ENCODE results near the gene ZNF407.
A peak's percentile ranks its signal among the peaks of the same experiment; 100 is the strongest.
"Not testable (repeated sequence)": the region's sequence is repeated elsewhere in the genome, so short reads cannot be mapped to it uniquely, and the experiment has no call there.

Gene ZNF407, protein sequence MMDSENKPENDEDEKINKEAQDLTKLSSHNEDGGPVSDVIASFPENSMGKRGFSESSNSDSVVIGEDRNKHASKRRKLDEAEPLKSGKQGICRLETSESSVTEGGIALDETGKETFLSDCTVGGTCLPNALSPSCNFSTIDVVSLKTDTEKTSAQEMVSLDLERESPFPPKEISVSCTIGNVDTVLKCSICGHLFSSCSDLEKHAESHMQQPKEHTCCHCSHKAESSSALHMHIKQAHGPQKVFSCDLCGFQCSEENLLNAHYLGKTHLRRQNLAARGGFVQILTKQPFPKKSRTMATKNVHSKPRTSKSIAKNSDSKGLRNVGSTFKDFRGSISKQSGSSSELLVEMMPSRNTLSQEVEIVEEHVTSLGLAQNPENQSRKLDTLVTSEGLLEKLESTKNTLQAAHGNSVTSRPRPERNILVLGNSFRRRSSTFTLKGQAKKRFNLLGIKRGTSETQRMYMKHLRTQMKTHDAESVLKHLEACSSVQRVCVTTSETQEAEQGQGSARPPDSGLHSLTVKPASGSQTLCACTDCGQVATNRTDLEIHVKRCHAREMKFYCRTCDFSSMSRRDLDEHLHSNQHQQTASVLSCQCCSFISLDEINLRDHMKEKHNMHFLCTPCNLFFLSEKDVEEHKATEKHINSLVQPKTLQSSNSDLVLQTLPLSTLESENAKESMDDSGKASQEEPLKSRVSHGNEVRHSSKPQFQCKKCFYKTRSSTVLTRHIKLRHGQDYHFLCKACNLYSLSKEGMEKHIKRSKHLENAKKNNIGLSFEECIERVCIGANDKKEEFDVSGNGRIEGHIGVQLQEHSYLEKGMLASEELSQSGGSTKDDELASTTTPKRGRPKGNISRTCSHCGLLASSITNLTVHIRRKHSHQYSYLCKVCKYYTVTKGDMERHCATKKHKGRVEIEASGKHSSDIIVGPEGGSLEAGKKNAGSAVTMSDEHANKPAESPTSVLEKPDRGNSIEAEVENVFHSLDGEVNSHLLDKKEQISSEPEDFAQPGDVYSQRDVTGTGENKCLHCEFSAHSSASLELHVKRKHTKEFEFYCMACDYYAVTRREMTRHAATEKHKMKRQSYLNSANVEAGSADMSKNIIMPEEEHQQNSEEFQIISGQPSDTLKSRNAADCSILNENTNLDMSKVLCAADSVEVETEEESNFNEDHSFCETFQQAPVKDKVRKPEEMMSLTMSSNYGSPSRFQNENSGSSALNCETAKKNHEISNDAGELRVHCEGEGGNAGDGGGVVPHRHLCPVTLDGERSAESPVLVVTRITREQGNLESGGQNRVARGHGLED (N-terminal part only)

DNA sequence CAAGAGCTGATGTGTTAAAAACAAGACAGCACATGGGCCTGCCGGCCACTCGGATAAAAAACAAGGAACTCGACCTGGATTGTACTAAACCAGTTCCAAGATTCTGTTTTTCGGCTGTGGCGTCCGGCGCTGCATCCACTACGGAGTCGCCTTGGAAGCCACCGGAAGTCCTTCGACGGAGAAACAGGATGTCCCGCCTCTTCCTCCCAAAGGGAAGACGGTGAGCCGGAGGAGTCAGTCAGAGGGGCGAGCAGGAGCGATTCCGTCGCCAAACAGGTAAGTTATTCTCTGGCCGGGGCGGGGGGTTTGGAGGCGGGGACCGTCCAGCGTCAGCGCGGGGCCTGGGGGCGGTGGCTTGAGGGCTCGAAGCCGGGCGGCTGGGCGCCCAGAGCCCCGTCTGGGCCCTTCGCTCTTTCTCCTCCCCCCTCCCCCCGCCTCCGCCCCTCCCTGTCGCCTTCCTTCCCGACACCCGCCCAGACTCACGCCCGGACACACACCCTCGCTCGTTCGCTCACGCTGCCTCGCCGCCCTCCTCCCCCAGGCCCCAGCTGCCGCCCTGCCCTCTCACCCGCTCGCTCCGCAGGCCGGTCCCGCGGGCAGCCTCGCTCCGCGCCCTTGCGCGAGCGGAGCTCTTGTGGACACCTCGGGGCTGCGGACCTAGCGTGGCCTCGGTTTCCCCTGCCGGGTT is at the start of gene ZNF407:
Gene ZNF407, plus strand, starts transcription at position 209 of the 688 bp plus-strand sequence. CDS start 33,150 bp downstream, outside the sequence.
- peak; percentile 93 for DNase-seq (ENCODE audit: low spot score)

DNA sequence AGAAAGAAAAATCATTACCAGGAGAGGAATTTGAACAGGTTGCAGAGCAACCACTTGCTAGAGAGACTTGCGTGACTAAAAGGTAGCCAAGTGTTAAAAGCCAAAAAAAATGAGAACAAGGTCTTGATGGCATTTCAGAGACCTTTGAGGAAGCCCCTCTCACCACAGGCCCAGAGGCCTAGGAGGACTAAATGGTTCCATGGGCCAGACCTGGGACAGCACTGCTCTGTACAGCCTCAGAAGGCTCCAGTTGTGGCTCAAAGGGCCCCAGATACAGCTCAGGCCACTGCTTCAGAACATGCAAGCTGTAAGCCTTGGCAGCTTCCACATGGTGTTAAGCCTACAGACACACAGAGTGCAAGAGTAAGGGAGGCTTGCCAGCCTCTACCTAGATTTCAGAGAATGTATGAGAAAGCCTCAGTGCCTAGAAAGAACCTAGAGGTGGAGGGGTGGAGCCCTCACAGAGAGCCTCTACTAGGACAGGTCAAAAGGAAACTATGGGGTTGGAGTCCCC is 48.0 kb upstream of the ZNF407 start:
- DNase-seq (ENCODE audit: low spot score), result no peak

DNA sequence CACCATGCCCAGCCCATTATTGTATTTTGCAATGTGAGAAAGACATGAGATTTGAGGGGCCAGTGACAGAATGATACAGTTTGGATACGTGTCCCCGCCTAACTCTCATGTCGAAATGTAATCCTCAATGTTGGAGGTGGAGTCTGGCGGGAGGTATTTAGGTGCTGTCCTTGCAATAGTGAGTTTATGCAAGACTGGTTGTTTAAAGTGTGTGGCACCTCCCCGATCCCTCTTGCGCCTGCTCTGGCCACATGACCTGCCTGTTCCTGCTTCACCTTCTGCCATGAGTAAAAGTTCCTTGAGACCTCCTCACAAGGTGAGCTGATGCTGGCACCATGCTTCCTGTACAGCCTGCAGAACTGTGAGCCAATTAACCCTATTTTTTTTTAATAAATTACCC is 46.8 kb upstream of the ZNF407 start:
- no peak for DNase-seq (ENCODE audit: low spot score)

GRCh38 chr18:74551452-74551851 is 46.2 kb upstream of the ZNF407 start:
- no peak for DNase-seq (ENCODE audit: low spot score)

- peak; percentile 79 for DNase-seq (ENCODE audit: low spot score)
These were observed 45.6 kb upstream of the ZNF407 start for GRCh38 chr18:74551936-74552555.

- DNase-seq (ENCODE audit: low spot score), result no peak
These were observed 41.5 kb upstream of the ZNF407 start for GRCh38 chr18:74556126-74556525.

GRCh38 chr18:74558096-74558495 is 39.6 kb upstream of the ZNF407 start:
- DNase-seq (ENCODE audit: low spot score), result no peak

- no peak for DNase-seq (ENCODE audit: low spot score)
These were observed 35.4 kb upstream of the ZNF407 start for GRCh38 chr18:74562131-74562730.

DNA sequence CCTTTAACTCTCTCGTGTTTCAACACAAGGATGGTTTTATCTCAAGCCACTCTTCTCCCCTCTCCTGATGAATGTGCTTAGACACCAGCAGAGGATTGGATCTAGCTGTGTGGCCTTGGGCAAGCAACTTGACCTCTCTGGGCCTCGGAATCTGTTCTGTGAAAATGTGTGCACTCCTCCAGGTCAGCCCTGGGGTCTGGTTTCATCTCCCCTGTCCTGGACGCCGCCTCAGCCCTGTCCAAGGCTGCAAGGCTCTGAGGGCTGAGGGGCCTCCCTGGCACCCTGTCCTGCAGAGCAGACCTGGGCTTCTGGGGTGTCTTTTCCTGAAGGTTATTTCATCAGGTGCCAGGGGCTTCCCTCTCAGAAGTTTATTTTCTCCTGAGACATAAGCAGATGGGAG is 34.9 kb upstream of the ZNF407 start:
- DNase-seq (ENCODE audit: low spot score), result no peak

DNA sequence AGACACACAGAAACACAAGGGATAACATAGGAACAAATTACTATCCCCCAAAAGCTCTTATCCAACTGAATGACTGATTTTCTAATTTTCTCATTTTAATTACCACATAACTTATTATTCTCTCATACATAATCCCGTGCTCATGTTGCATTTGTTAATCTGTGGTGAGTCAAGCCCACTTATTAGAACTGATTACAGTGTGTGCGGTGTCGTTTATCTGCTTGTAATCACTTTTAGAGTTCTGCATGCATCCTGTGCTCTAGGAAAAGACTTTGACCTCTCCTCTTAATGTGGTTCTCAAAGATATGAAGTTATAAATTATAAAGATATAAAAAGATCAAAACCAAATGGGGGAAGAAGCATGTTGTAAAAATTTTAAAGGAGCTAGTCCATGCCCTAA is 33.7 kb upstream of the ZNF407 start:
- no peak for DNase-seq (ENCODE audit: low spot score)

- DNase-seq (ENCODE audit: low spot score), result not testable (repeated sequence)
These were observed 32.5 kb upstream of the ZNF407 start for GRCh38 chr18:74565164-74565563.

GRCh38 chr18:74565993-74566392 is 31.7 kb upstream of the ZNF407 start:
- not testable (repeated sequence) for DNase-seq (ENCODE audit: low spot score)

- DNase-seq (ENCODE audit: low spot score), result no peak
These were observed 29.8 kb upstream of the ZNF407 start for GRCh38 chr18:74567822-74568221.

DNA sequence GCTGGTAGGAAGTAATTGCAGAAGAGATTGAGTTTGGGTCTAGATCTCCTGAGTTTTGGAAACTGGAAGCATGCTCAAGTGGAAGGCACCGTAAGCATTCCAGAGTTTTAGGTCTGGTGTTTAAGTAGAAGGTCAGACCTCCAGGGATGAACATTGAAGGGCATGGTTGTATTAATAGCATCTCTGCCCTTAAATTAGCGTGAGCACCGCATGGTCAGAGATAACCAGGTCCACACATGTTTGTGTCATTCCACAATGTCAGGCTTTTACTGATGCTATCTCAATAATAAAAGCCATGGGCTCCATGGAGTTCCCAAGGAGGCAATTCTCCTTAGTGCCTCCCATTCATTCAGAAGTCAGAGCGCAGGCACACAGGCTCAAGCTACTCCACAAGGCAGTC is 28.3 kb upstream of the ZNF407 start:
- DNase-seq (ENCODE audit: low spot score), result no peak

- no peak for DNase-seq (ENCODE audit: low spot score)
These were observed 27.4 kb upstream of the ZNF407 start for GRCh38 chr18:74570266-74570665.

- no peak for DNase-seq (ENCODE audit: low spot score)
These were observed 25.6 kb upstream of the ZNF407 start for GRCh38 chr18:74571895-74572680.

- DNase-seq (ENCODE audit: low spot score), result no peak
These were observed 24.6 kb upstream of the ZNF407 start for GRCh38 chr18:74573053-74573452.

GRCh38 chr18:74574916-74575315 is 22.8 kb upstream of the ZNF407 start:
- DNase-seq (ENCODE audit: low spot score), result no peak

DNA sequence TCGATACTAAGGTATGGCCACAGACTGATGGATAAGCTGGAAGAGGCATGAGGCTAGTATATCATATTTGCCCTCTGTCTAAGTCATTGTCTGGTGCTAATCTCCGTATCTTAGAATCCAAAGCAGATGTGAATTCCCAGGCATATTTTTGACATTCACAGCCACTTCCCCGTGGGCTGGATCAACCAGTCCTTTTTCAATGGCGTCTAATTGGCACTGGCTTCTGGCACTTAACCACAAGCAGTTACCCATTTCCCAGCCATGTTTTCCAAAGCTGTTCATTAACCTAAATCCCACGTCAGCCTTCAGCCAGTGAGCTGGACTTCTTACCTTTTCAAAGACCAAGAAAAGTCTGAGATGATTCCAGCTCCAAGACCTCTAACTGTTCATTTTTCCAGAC is 20.7 kb upstream of the ZNF407 start:
- no peak for DNase-seq (ENCODE audit: low spot score)
